H1 (cell line): ENCODE results near the gene MBNL2. TPM values are rescaled to one million over a fixed set of nuclear protein-coding genes. Genes with fewer than 3 reads are reported as not detected.

Experiments
- CTCF ChIA-PET: fragments of 300-600 bp; sonication (Branson Sonifier 250); formaldehyde crosslinking; loops from one replicate; lab custom pipeline; 2021; ENCODE audit not compliant: partially characterized antibody; lab: Charles Lee
- POLR2A ChIA-PET: fragments of 300-600 bp; sonication (Branson Sonifier 250); formaldehyde crosslinking; loops from one replicate; lab custom pipeline; 2021; ENCODE audit warnings: inconsistent platforms; ENCODE audit not compliant: partially characterized antibody; lab: Charles Lee
- DNase-seq, 2 experiments: peaks; one replicate each; pipeline versions ENCODE4 v3.0.0 to v3.0.0-alpha.2; 2010 to 2022; ENCODE audit warnings: low spot score in 2 of 2, low read depth in 1 of 2, mixed read lengths in 1 of 2
- FAIRE-seq: peaks from 2 replicates; lab custom pipeline; 2011; peaks lifted over from hg19 to GRCh38; lab: Jason Lieb, UNC
- H2AFZ ChIP-seq: 2 replicates; pipeline ENCODE4 v1.8.1; 2012; ENCODE audit warnings: low read length, inconsistent platforms
- H2AK5ac ChIP-seq: 2 replicates; pipeline ENCODE4 v1.6.1; 2013; ENCODE audit warnings: low read depth, low read length
- H2BK120ac ChIP-seq: replicated peaks from 2 replicates; pipeline ENCODE3; 2013; ENCODE audit warnings: low read depth, low read length, inconsistent platforms
- H2BK12ac ChIP-seq: 2 replicates; pipeline ENCODE4 v1.6.1; 2013; ENCODE audit warnings: low read depth, low read length
- H2BK15ac ChIP-seq: 2 replicates; pipeline ENCODE4 v1.6.1; 2013; ENCODE audit warnings: low read length
- H2BK20ac ChIP-seq: 2 replicates; pipeline ENCODE4 v1.6.1; 2013; ENCODE audit warnings: low read length
- H2BK5ac ChIP-seq: 2 replicates; pipeline ENCODE4 v1.6.1; 2013; ENCODE audit warnings: low read depth, low read length
- H3K14ac ChIP-seq: 2 replicates; pipeline ENCODE4 v1.6.1; 2013; ENCODE audit warnings: inconsistent platforms; ENCODE audit not compliant: insufficient read length
- H3K18ac ChIP-seq: 2 replicates; pipeline ENCODE4 v1.6.1; 2013; ENCODE audit warnings: low read length; ENCODE audit errors: extremely low read depth
- H3K23ac ChIP-seq: 2 replicates; pipeline ENCODE4 v1.6.1; 2013; ENCODE audit warnings: inconsistent platforms; ENCODE audit not compliant: insufficient read length
- H3K23me2 ChIP-seq: 2 replicates; pipeline ENCODE4 v1.6.1; 2013; ENCODE audit warnings: low read depth, low read length
- H3K27ac ChIP-seq: 2 replicates; pipeline ENCODE4 v1.6.1; 2011; ENCODE audit warnings: low read depth, low read length, inconsistent platforms
- H3K27me3 ChIP-seq, 4 experiments: replicated peaks in 1 of 4; 1 replicate in 1 of 4; 2 replicates in 3 of 4; pipeline versions ENCODE4 v1.6.1 to v1.8.1; 2011 to 2013; ENCODE audit warnings: low read length in 3 of 4, mild to moderate bottlenecking in 3 of 4, inconsistent platforms in 2 of 4, mixed read lengths in 2 of 4, moderate library complexity in 1 of 4; ENCODE audit not compliant: control insufficient read depth in 3 of 4, insufficient read depth in 3 of 4; ENCODE audit errors: extremely low read depth in 1 of 4
- H3K36me3 ChIP-seq, 4 experiments: 2 replicates each; pipeline versions ENCODE4 v1.6.1 to v1.8.1; 2011 to 2013; ENCODE audit warnings: mild to moderate bottlenecking in 4 of 4, low read length in 3 of 4, moderate library complexity in 2 of 4, control low read depth in 1 of 4, inconsistent platforms in 1 of 4; ENCODE audit not compliant: insufficient read depth in 4 of 4, control insufficient read depth in 2 of 4
- H3K4ac ChIP-seq: replicated peaks from 2 replicates; pipeline ENCODE3; 2013; ENCODE audit warnings: low read length, low read depth, mixed read lengths, inconsistent platforms; ENCODE audit not compliant: insufficient read length
- H3K4me1 ChIP-seq, 4 experiments: replicated peaks in 1 of 4; 1 replicate in 1 of 4; 2 replicates in 3 of 4; pipeline versions ENCODE4 v1.6.1 to v1.8.1; 2011 to 2013; ENCODE audit warnings: low read length in 3 of 4, inconsistent platforms in 2 of 4, mixed read lengths in 1 of 4; ENCODE audit not compliant: insufficient read depth in 4 of 4, control insufficient read depth in 3 of 4
- H3K4me2 ChIP-seq, 2 experiments: 2 replicates each; pipeline versions ENCODE4 v1.6.1 to v1.8.1; 2011 to 2013; ENCODE audit warnings: low read depth in 2 of 2, low read length in 2 of 2, control low read depth in 1 of 2, inconsistent platforms in 1 of 2, mild to moderate bottlenecking in 1 of 2; ENCODE audit not compliant: insufficient read depth in 1 of 2
- H3K4me3 ChIP-seq, 4 experiments: fragments of 200-600, 300-600 bp in 1 of 4; sonication (generic), shearing (Covaris generic), sonication (Bioruptor Twin) in 1 of 4; 2 replicates each; pipeline versions ENCODE4 v1.5.1 to v1.8.1; 2011 to 2016; ENCODE audit warnings: low read length in 4 of 4, low read depth in 3 of 4, control low read depth in 2 of 4, inconsistent platforms in 2 of 4, mild to moderate bottlenecking in 2 of 4, mixed read lengths in 1 of 4, moderate library complexity in 1 of 4; ENCODE audit not compliant: insufficient read depth in 2 of 4; ENCODE audit errors: extremely low read depth in 1 of 4
- H3K56ac ChIP-seq: replicated peaks from 2 replicates; pipeline ENCODE3; 2013; ENCODE audit warnings: low read depth, mild to moderate bottlenecking, mixed read lengths, low read length, inconsistent platforms; ENCODE audit not compliant: insufficient read length
- H3K79me1 ChIP-seq: 2 replicates; pipeline ENCODE4 v1.6.1; 2013; ENCODE audit warnings: low read depth, low read length, control low read depth
- H3K79me2 ChIP-seq, 2 experiments: 2 replicates each; pipeline versions ENCODE4 v1.6.1 to v1.8.1; 2012 to 2013; ENCODE audit warnings: low read length in 2 of 2, mild to moderate bottlenecking in 2 of 2, inconsistent platforms in 1 of 2; ENCODE audit not compliant: insufficient read depth in 2 of 2, control insufficient read depth in 1 of 2
- H3K9ac ChIP-seq, 4 experiments: replicated peaks in 1 of 4; 1 replicate in 1 of 4; 2 replicates in 3 of 4; pipeline versions ENCODE4 v1.6.1 to v1.8.1; 2011 to 2013; ENCODE audit warnings: low read depth in 3 of 4, low read length in 3 of 4, control low read depth in 2 of 4, mild to moderate bottlenecking in 2 of 4, moderate library complexity in 2 of 4, inconsistent platforms in 1 of 4; ENCODE audit errors: extremely low read depth in 1 of 4
- H3K9me3 ChIP-seq, 2 experiments: 2 replicates each; pipeline versions ENCODE4 v1.6.1 to v1.8.1; 2012 to 2013; ENCODE audit warnings: mild to moderate bottlenecking in 2 of 2, moderate library complexity in 2 of 2, control low read depth in 1 of 2, inconsistent platforms in 1 of 2, low read depth in 1 of 2, low read length in 1 of 2, mixed read lengths in 1 of 2; ENCODE audit not compliant: insufficient read depth in 2 of 2
- H4K20me1 ChIP-seq, 2 experiments: replicated peaks in 1 of 2; 2 replicates each; pipeline versions ENCODE3 to v1.8.1; 2011 to 2013; ENCODE audit warnings: inconsistent platforms in 2 of 2, low read length in 2 of 2, mild to moderate bottlenecking in 1 of 2; ENCODE audit not compliant: insufficient read depth in 2 of 2, control insufficient read depth in 1 of 2
- H4K5ac ChIP-seq: 2 replicates; pipeline ENCODE4 v1.6.1; 2013; ENCODE audit warnings: low read length, low read depth, mixed read lengths, inconsistent platforms; ENCODE audit not compliant: insufficient read length
- H4K8ac ChIP-seq: 2 replicates; pipeline ENCODE4 v1.8.0; 2013; ENCODE audit warnings: mild to moderate bottlenecking, moderate library complexity, low read length, inconsistent platforms; ENCODE audit not compliant: insufficient read depth; ENCODE audit errors: extremely low read depth
- H4K91ac ChIP-seq: replicated peaks from 2 replicates; pipeline ENCODE3; 2013; ENCODE audit warnings: low read length, mixed read lengths, inconsistent platforms; ENCODE audit not compliant: insufficient read length
- BRCA1 ChIP-seq: IDR thresholded peaks from 2 replicates; pipeline ENCODE4 v1.6.1; 2012; ENCODE audit warnings: low read depth, low read length, improper control_type of control experiment
- JUN ChIP-seq: IDR thresholded peaks from 2 replicates; pipeline ENCODE4 v1.6.1; 2011; ENCODE audit warnings: low read depth, mild to moderate bottlenecking, improper control_type of control experiment, low read length
- JUND ChIP-seq: IDR thresholded peaks from 2 replicates; pipeline ENCODE4 v1.6.1; 2011; ENCODE audit warnings: mild to moderate bottlenecking, improper control_type of control experiment, low read length
- KDM5A ChIP-seq: fragments of 200-600 bp; IDR thresholded peaks from 2 replicates; pipeline ENCODE4 v1.7.1; 2012; ENCODE audit warnings: mild to moderate bottlenecking, low read length, inconsistent platforms, mixed read lengths
- SP2 ChIP-seq: IDR thresholded peaks from 2 replicates; pipeline ENCODE4 v1.6.1; 2012; ENCODE audit warnings: mild to moderate bottlenecking, low read length, inconsistent platforms
- WGBS, 2 experiments: shearing (Covaris generic) in 1 of 2; methylation state at CpG; one replicate each; pipeline versions ENCODE4 v1.1.6 to v1.1.7; 2013 to 2015; ENCODE audit warnings: low lambda C conversion rate in 2 of 2, mixed read lengths in 2 of 2, inconsistent platforms in 1 of 2, low coverage in 1 of 2, missing lambda C conversion rate in 1 of 2; ENCODE audit not compliant: insufficient replicate concordance in 2 of 2, insufficient coverage in 1 of 2, insufficient read length in 1 of 2; ENCODE audit errors: extremely low coverage in 1 of 2, missing lambda C conversion rate in 1 of 2; 5-methylcytosine and 5-hydroxymethylcytosine counted together
- polyA plus RNA-seq, 7 experiments: library from polyadenylated mRNA; depleted of rRNA in 3 of 7; stranded (reverse) in 5 of 7; unstranded in 2 of 7; fragments of >200 nt in 5 of 7; fragments of 200-250 nt in 2 of 7; gene quantifications; 1 replicate in 5 of 7; 2 replicates in 1 of 7; 4 replicates in 1 of 7; pipeline versions ENCODE4 v1.2.1 to v1.2.3, GENCODE V29; 2011 to 2013; ENCODE audit warnings: missing spikeins in 2 of 7, mixed read lengths in 2 of 7
- total RNA-seq: library from RNA; stranded (reverse); fragmentation: NEBNext Ultra II Directional; extraction: Animal tissue kit (Norgen Biotek cat#: 25700); gene quantifications from 2 replicates; pipeline ENCODE4 v1.2.1, GENCODE V29; 2021

MBNL2 gene
- total and polyA plus RNA-seq, 2 of the 8 experiments (the other 6 are each of a cell fraction or from before 2014, with no cell fraction given): 1.0 to 2.6 TPM

- Histone ChIP-seq H3K14ac (no peak overlapping the region), H4K8ac (no peak overlapping the region), H3K36me3 (no peaks in the 10 kb centered on the region), H3K79me2 (no peaks in the 10 kb centered on the region), H3K4me1 (peaks cover 0 to 3% (median 1%) of the 10 kb centered on the region in 4 experiments; a peak in 3 of 7 replicates), H4K20me1 (peaks cover 3 to 18% of the 10 kb centered on the region in 2 experiments), H2BK20ac (no peak overlapping the region), H3K9ac (no peak overlapping the region), H4K91ac (no peak overlapping the region), H3K56ac (no peak overlapping the region), H2BK5ac (no peak overlapping the region), H3K23me2 (no peaks in the 10 kb centered on the region), H3K4ac (no peak overlapping the region), H3K18ac (no peak overlapping the region), H3K27ac (no peak overlapping the region), H3K4me2 (no peak overlapping the region), H3K23ac (no peak overlapping the region), H3K9me3 (no peaks in the 10 kb centered on the region), H3K4me3 (no peak overlapping the region), H2BK12ac (no peak overlapping the region), H2BK15ac (no peak overlapping the region), H2BK120ac (no peak overlapping the region), H4K5ac (no peak overlapping the region), H3K27me3 (peaks cover 41 to 82% (median 73%) of the 10 kb centered on the region in 4 experiments), H2AFZ (no peak overlapping the region), H2AK5ac (no peak overlapping the region), H3K79me1 (no peaks in the 10 kb centered on the region)
- ChIA-PET POLR2A (no interaction called here), CTCF (interaction anchor here (0.9 to 1.4 kb wide), 3 partner anchors 64 to 113 kb away, joined by 3 to 4 read pairs (median 4); no protein-coding TSS in a partner anchor)
- no peak for FAIRE-seq
- 89% methylated on average over 6 of the region's 6 CpGs; no CpG with 5 or more reads in 1 of the 2 experiments for WGBS, 2 experiments
- TF ChIP-seq BRCA1 (no peak), KDM5A (no peak), JUN (no peak), SP2 (no peak), JUND (no peak)
- no peak for DNase-seq
Observed at GRCh38 chr13:97231829-97232196, 9.7 kb downstream of the MBNL2 start.
